BJ (cell line): ENCODE results near the gene PXK. TPM values are rescaled to one million over a fixed set of nuclear protein-coding genes. Genes with fewer than 3 reads are reported as not detected.

Source experiments
- CTCF ChIA-PET: fragments of 350-600 bp; formaldehyde crosslinking; extraction: SDS; loops from one replicate; lab custom pipeline; 2021; ENCODE audit warnings: antibody characterized with exemption, inconsistent platforms; lab: Yijun Ruan, JAX
- POLR2A ChIA-PET: fragments of 300-600 bp; sonication (Branson Sonifier 250); formaldehyde crosslinking; extraction: SDS; loops from one replicate; lab custom pipeline; 2021; ENCODE audit warnings: antibody characterized with exemption; lab: Charles Lee
- DNase-seq: peaks from one replicate; pipeline ENCODE4 v3.0.0-alpha.2; 2011; ENCODE audit warnings: low read depth
- H3K27me3 ChIP-seq: 2 replicates; pipeline ENCODE4 v1.6.0; 2011; ENCODE audit warnings: low read length; ENCODE audit not compliant: control insufficient read depth, insufficient read depth
- H3K36me3 ChIP-seq: 2 replicates; pipeline ENCODE4 v1.5.1; 2011; ENCODE audit warnings: low read length; ENCODE audit not compliant: control insufficient read depth, insufficient read depth
- H3K4me3 ChIP-seq: 2 replicates; pipeline ENCODE4 v1.5.1; 2011; ENCODE audit warnings: low read depth, mild to moderate bottlenecking, control low read depth, low read length
- CTCF ChIP-seq: IDR thresholded peaks from 2 replicates; pipeline ENCODE4 v1.5.1; 2011; ENCODE audit warnings: low read depth, mild to moderate bottlenecking, control low read depth, inconsistent platforms, low read length, moderate library complexity; ENCODE audit not compliant: insufficient read depth
- polyA plus RNA-seq: library from polyadenylated mRNA; depleted of rRNA; stranded (reverse); fragments of >200 nt; gene quantifications from 2 replicates; pipeline ENCODE4 v1.2.3, GENCODE V29; 2011

Gene PXK
- polyA plus RNA-seq, 1 experiment = 36.4 TPM

GRCh38 chr3:58307639-58308215, 25.0 kb upstream of the PXK start:
- peak; percentile 49 for TF ChIP-seq CTCF
- Histone ChIP-seq H3K36me3 (peaks cover 5% of the 10 kb centered on the region), H3K27me3 (0 out of 2 replicates have a peak, but pooled peaks cover 2% of the 10 kb centered on the region), H3K4me3 (peak overlapping the region; percentile 77)
- POLR2A ChIA-PET = no interaction called here
- no peak for DNase-seq
- CTCF ChIA-PET = interaction anchor here (0.6 to 6.4 kb wide), 25 partner anchors 8 to 323 kb away, joined by 3 to 69 read pairs (median 9); partner anchors contain the start of genes ACOX2, KCTD6 and PXK

DNA sequence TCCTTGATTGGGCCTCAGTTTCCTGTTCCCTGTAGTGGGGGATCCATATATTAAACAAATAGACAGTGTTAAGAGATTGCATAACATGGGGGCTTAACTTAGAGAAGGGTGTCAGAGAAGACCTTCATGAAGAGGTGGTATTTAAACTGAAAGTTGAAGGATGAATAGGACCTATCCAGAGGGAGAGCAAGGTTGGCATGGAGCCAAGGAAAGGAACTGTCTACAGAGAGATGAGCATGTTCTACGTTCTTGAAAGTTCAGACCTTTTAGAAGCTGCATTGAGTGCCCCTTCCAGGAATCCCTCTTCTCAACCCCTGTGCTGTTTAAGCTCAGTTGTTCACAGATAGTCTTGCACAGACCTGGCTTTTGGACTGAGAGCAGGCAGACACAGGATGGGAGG, 24.0 kb upstream of the PXK start:
- no peak overlapping the region for H3K4me3 ChIP-seq
- no peaks in the 10 kb centered on the region for H3K27me3 ChIP-seq
- ChIA-PET CTCF (interaction anchor here (0.6 to 6.4 kb wide), 11 partner anchors 9 to 253 kb away, joined by 3 to 69 read pairs (median 32); partner anchors contain the start of genes ACOX2 and PXK), POLR2A (no interaction called here)
- no peak for DNase-seq
- H3K36me3 ChIP-seq = peaks cover 6% of the 10 kb centered on the region
- no peak for TF ChIP-seq CTCF

DNA sequence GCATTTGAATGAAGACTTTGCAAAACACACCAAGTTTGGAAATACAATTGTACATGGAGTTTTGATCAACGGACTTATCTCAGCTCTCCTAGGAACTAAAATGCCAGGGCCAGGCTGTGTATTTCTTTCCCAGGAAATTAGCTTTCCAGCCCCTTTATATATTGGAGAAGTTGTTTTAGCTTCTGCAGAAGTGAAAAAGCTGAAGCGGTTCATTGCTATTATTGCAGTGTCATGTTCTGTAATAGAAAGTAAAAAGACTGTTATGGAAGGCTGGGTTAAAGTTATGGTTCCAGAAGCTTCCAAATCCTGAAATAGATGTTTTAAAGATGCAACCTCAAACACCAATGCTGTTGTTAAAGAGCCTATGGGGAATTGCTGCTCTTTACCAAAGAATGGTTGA, 14.9 kb upstream of the PXK start:
- TF ChIP-seq CTCF = no peak
- CTCF ChIA-PET = interaction anchor here (0.9 to 9.3 kb wide), 4 partner anchors 10 to 146 kb away, joined by 3 to 66 read pairs (median 16); partner anchors contain the start of genes HTD2 and RPP14

GRCh38 chr3:58321791-58322190, 10.9 kb upstream of the PXK start:
- H3K27me3 ChIP-seq = no peaks in the 10 kb centered on the region
- H3K36me3 ChIP-seq = no peaks in the 10 kb centered on the region
- ChIA-PET POLR2A (no interaction called here), CTCF (interaction anchor here (0.9 to 9.3 kb wide), 9 partner anchors 9 to 122 kb away, joined by 3 to 66 read pairs (median 3); partner anchors contain the start of genes HTD2 and RPP14)
- DNase-seq = no peak
- no peak for TF ChIP-seq CTCF
- H3K4me3 ChIP-seq = no peak overlapping the region

More for the DNA sequence above, 14.9 kb upstream of the PXK start:
- H3K27me3 ChIP-seq = no peaks in the 10 kb centered on the region
- no peak overlapping the region for H3K4me3 ChIP-seq
- POLR2A ChIA-PET = no interaction called here
- peaks cover 4% of the 10 kb centered on the region for H3K36me3 ChIP-seq
- DNase-seq = no peak

- ChIA-PET CTCF (interaction anchor here (0.6 to 9.3 kb wide), 8 partner anchors 8 to 97 kb away, joined by 3 to 66 read pairs (median 4); partner anchors contain the start of genes HTD2 and RPP14), POLR2A (no interaction called here)
- Histone ChIP-seq H3K4me3 (no peak overlapping the region), H3K36me3 (no peaks in the 10 kb centered on the region), H3K27me3 (no peaks in the 10 kb centered on the region)
- no peak for TF ChIP-seq CTCF
- DNase-seq = no peak
Observed at GRCh38 chr3:58322793-58323192, 9.9 kb upstream of the PXK start.
